HepG2 (cell line): ENCODE results near the gene PACRGL. TPM values are rescaled to one million over a fixed set of nuclear protein-coding genes. Genes with fewer than 3 reads are reported as not detected.

Source experiments
- BCL6 ChIP-seq: IDR thresholded peaks from 2 replicates; pipeline ENCODE4 v1.6.1; 2016; ENCODE audit warnings: missing genetic modification reagents, missing compliant biosample characterization
- FOSL1 ChIP-seq: sonication (generic); formaldehyde crosslinking; IDR thresholded peaks from 2 replicates; pipeline ENCODE4 v1.9.0; 2021; ENCODE audit warnings: missing genetic modification reagents, borderline replicate concordance
- HNF1A ChIP-seq, 2 experiments: sonication (generic) in 1 of 2; formaldehyde crosslinking in 1 of 2; IDR thresholded peaks; 2 replicates each; pipeline versions ENCODE4 v1.4.0 to v1.6.1; 2016 to 2020; ENCODE audit warnings: borderline replicate concordance in 1 of 2, low read depth in 1 of 2, mild to moderate bottlenecking in 1 of 2, missing genetic modification reagents in 1 of 2
- KDM4B ChIP-seq: sonication (generic); formaldehyde crosslinking; IDR thresholded peaks from 2 replicates; pipeline ENCODE4 v1.4.0; 2020; ENCODE audit warnings: missing genetic modification reagents
- STAT6 ChIP-seq: sonication (generic); formaldehyde crosslinking; IDR thresholded peaks from 2 replicates; pipeline ENCODE4 v1.4.0; 2020; ENCODE audit warnings: missing genetic modification reagents, mild to moderate bottlenecking, borderline replicate concordance
- TCF12 ChIP-seq, 2 experiments: fragments of 450-650 bp in 1 of 2; sonication (generic) in 1 of 2; formaldehyde crosslinking in 1 of 2; IDR thresholded peaks; 2 replicates each; pipeline versions ENCODE4 v1.6.1 to v1.8.0; 2017 to 2022; ENCODE audit warnings: antibody characterized with exemption in 1 of 2, mild to moderate bottlenecking in 1 of 2, missing genetic modification reagents in 1 of 2, moderate library complexity in 1 of 2
- ZSCAN30 ChIP-seq: sonication (generic); formaldehyde crosslinking; IDR thresholded peaks from 2 replicates; pipeline ENCODE4 v1.5.0; 2020; ENCODE audit warnings: mild to moderate bottlenecking, missing genetic modification reagents
- polyA plus RNA-seq, 8 experiments: library from polyadenylated mRNA; depleted of rRNA in 3 of 8; stranded (reverse) in 7 of 8; unstranded in 1 of 8; fragments of >200 nt; fragmentation: Illumina TruSeq in 4 of 8; extraction: Trizol in 4 of 8; gene quantifications; 2 replicates each; pipeline versions ENCODE4 v1.2.1 to v1.2.3, GENCODE V29; 2011 to 2016; ENCODE audit warnings: low read depth in 4 of 8, missing spikeins in 1 of 8, mixed read lengths in 1 of 8; ENCODE audit not compliant: insufficient read depth in 1 of 8
- total RNA-seq, 5 experiments: library from RNA; depleted of rRNA; stranded (reverse); fragments of >200 nt; fragmentation: Illumina TruSeq; extraction: Trizol; gene quantifications; 2 replicates each; pipeline ENCODE4 v1.2.3, GENCODE V29; 2016; ENCODE audit warnings: low read depth in 1 of 5

The PACRGL gene
- total and polyA plus RNA-seq, 2 of the 13 experiments (the other 11 are each of a cell fraction or from before 2014, with no cell fraction given) = 5.8 to 15.1 TPM

- TF ChIP-seq HNF1A (IDR thresholded peaks at IDR 0.05; ENCODE audit: low read depth) (no peak), HNF1A (CRISPR knock-in tag; IDR thresholded peaks at IDR 0.05; ENCODE audit: borderline replicate concordance) (no peak), ZSCAN30 (no peak), FOSL1 (CRISPR knock-in tag) (no peak), TCF12 (IDR thresholded peaks at IDR 0.05) (no peak), TCF12 (CRISPR knock-in tag; IDR thresholded peaks at IDR 0.05) (no peak), BCL6 (CRISPR knock-in tag) (no peak), KDM4B (CRISPR knock-in tag) (no peak), STAT6 (CRISPR knock-in tag) (no peak)
These were observed 64.2 kb downstream of the PACRGL start (continued) for GRCh38 chr4:20764366-20764992.
